NT2/D1 (cell line): ENCODE results near the gene PPY.
"Not testable (repeated sequence)": the region's sequence is repeated elsewhere in the genome, so short reads cannot be mapped to it uniquely, and the experiment has no call there.

ENCODE experiments used
- DNase-seq: peaks from one replicate; pipeline ENCODE4 v3.0.0-alpha.2; 2011; ENCODE audit warnings: low read depth, low spot score
- H3K27me3 ChIP-seq: 2 replicates; pipeline ENCODE4 v1.6.0; 2011; ENCODE audit warnings: mild to moderate bottlenecking; ENCODE audit not compliant: insufficient read length, insufficient read depth
- H3K36me3 ChIP-seq: 2 replicates; pipeline ENCODE4 v1.6.1; 2011; ENCODE audit warnings: mild to moderate bottlenecking, low read length, mixed read lengths; ENCODE audit not compliant: insufficient read depth, insufficient read length
- H3K4me1 ChIP-seq: 2 replicates; pipeline ENCODE4 v1.5.1; 2011; ENCODE audit not compliant: insufficient read depth, insufficient read length
- H3K4me3 ChIP-seq: 2 replicates; pipeline ENCODE4 v1.5.1; 2011; ENCODE audit warnings: low read depth; ENCODE audit not compliant: insufficient read length
- H3K9ac ChIP-seq: 2 replicates; pipeline ENCODE4 v1.6.0; 2011; ENCODE audit warnings: low read depth; ENCODE audit not compliant: insufficient read length
- H3K9me3 ChIP-seq: 2 replicates; pipeline ENCODE4 v1.5.1; 2011; ENCODE audit warnings: mild to moderate bottlenecking, low read length; ENCODE audit not compliant: insufficient read depth
- SUZ12 ChIP-seq: IDR thresholded peaks from 2 replicates; pipeline ENCODE4 v1.6.1; 2011; ENCODE audit not compliant: insufficient read length, insufficient read depth; ENCODE audit errors: extremely low read depth
- YY1 ChIP-seq: IDR thresholded peaks from 2 replicates; pipeline ENCODE4 v1.6.1; 2011; ENCODE audit not compliant: insufficient read length, insufficient read depth
- ZNF274 ChIP-seq: IDR thresholded peaks from 2 replicates; pipeline ENCODE4 v1.6.1; 2011; ENCODE audit warnings: mild to moderate bottlenecking, low read depth, low read length

PPY gene

GRCh38 chr17:43974382-43975266 is 32.3 kb upstream of the PPY start:
- no peak for DNase-seq
- Histone ChIP-seq H3K27me3 (no peaks in the 10 kb centered on the region), H3K4me1 (no peaks in the 10 kb centered on the region), H3K36me3 (no peaks in the 10 kb centered on the region), H3K4me3 (no peak overlapping the region), H3K9ac (no peak overlapping the region), H3K9me3 (no peaks in the 10 kb centered on the region)
- TF ChIP-seq YY1: no peak
- TF ChIP-seq ZNF274: no peak
- TF ChIP-seq SUZ12: no peak

GRCh38 chr17:43972444-43973212 is 30.4 kb upstream of the PPY start:
- H3K4me1 ChIP-seq, DNase-seq, H3K27me3 ChIP-seq, H3K4me3 ChIP-seq, H3K9me3 ChIP-seq, H3K36me3 ChIP-seq, H3K9ac ChIP-seq: not testable (repeated sequence)

- DNase-seq: not testable (repeated sequence)
These were observed 29.2 kb upstream of the PPY start for GRCh38 chr17:43971436-43971835.

GRCh38 chr17:43970366-43970765 is 28.1 kb upstream of the PPY start:
- H3K4me1 ChIP-seq: no peaks in the 10 kb centered on the region
- no peak overlapping the region for H3K4me3 ChIP-seq
- H3K27me3 ChIP-seq: no peaks in the 10 kb centered on the region
- H3K36me3 ChIP-seq: no peaks in the 10 kb centered on the region
- H3K9ac ChIP-seq: no peak overlapping the region
- TF ChIP-seq ZNF274 (no peak), SUZ12 (no peak), YY1 (no peak)
- DNase-seq: no peak
- H3K9me3 ChIP-seq: no peaks in the 10 kb centered on the region

More at GRCh38 chr17:43971436-43971835, 29.2 kb upstream of the PPY start:
- H3K9ac ChIP-seq, H3K27me3 ChIP-seq, H3K9me3 ChIP-seq, H3K36me3 ChIP-seq, H3K4me3 ChIP-seq, H3K4me1 ChIP-seq: not testable (repeated sequence)

- no peaks in the 10 kb centered on the region for H3K9me3 ChIP-seq
- TF ChIP-seq SUZ12 (no peak), ZNF274 (no peak), YY1 (no peak)
- H3K9ac ChIP-seq: no peak overlapping the region
- H3K27me3 ChIP-seq: no peaks in the 10 kb centered on the region
- H3K4me3 ChIP-seq: no peak overlapping the region
- no peaks in the 10 kb centered on the region for H3K36me3 ChIP-seq
- H3K4me1 ChIP-seq: no peaks in the 10 kb centered on the region
- no peak for DNase-seq
These were observed 25.1 kb upstream of the PPY start for GRCh38 chr17:43967251-43967875.

GRCh38 chr17:43966276-43966675 is 24.0 kb upstream of the PPY start:
- H3K27me3 ChIP-seq: no peaks in the 10 kb centered on the region
- no peak for DNase-seq
- H3K9me3 ChIP-seq: no peaks in the 10 kb centered on the region
- no peaks in the 10 kb centered on the region for H3K36me3 ChIP-seq
- H3K4me3 ChIP-seq: no peak overlapping the region
- TF ChIP-seq SUZ12 (no peak), ZNF274 (no peak), YY1 (no peak)
- no peaks in the 10 kb centered on the region for H3K4me1 ChIP-seq
- no peak overlapping the region for H3K9ac ChIP-seq

GRCh38 chr17:43962479-43962878 is 20.2 kb upstream of the PPY start:
- H3K4me3 ChIP-seq: no peak overlapping the region
- no peak for DNase-seq
- no peaks in the 10 kb centered on the region for H3K4me1 ChIP-seq
- TF ChIP-seq ZNF274 (no peak), YY1 (no peak), SUZ12 (no peak)
- H3K27me3 ChIP-seq: no peaks in the 10 kb centered on the region
- no peaks in the 10 kb centered on the region for H3K9me3 ChIP-seq
- H3K36me3 ChIP-seq: no peaks in the 10 kb centered on the region
- H3K9ac ChIP-seq: no peak overlapping the region
